CD1c-positive myeloid dendritic cell (primary cell): ENCODE data around the gene CNOT11.
"Not testable (repeated sequence)": the region's sequence is repeated elsewhere in the genome, so short reads cannot be mapped to it uniquely, and the experiment has no call there.

Source experiments
- DNase-seq: peaks from one replicate; pipeline ENCODE4 v3.0.0-alpha.2; 2016; ENCODE audit errors: extremely low spot score

Gene CNOT11

GRCh38 chr2:101245468-101245867 lies 7.2 kb upstream of the CNOT11 start:
- not testable (repeated sequence) for DNase-seq

GRCh38 chr2:101248756-101249155 lies 3.9 kb upstream of the CNOT11 start:
- DNase-seq, result not testable (repeated sequence)

- DNase-seq, result no peak
Measured at GRCh38 chr2:101249826-101250225, 2.9 kb upstream of the CNOT11 start.

- not testable (repeated sequence) for DNase-seq
Measured at GRCh38 chr2:101251246-101251781, 1.4 kb upstream of the CNOT11 start.

GRCh38 chr2:101251844-101252407 lies 760 bp upstream of the CNOT11 start:
- DNase-seq, result peak; percentile 15

GRCh38 chr2:101253013-101253702 lies 472 bp downstream of the CNOT11 start:
- peak; percentile 70 for DNase-seq

- DNase-seq, result no peak
Measured at GRCh38 chr2:101253703-101254450, 1.2 kb downstream of the CNOT11 start.

- DNase-seq, result no peak
Measured at GRCh38 chr2:101255501-101255900, 2.8 kb downstream of the CNOT11 start.

GRCh38 chr2:101256316-101256715 lies 3.6 kb downstream of the CNOT11 start:
- DNase-seq, result peak; percentile 28

GRCh38 chr2:101258804-101259203 lies 6.1 kb downstream of the CNOT11 start:
- DNase-seq, result no peak

- no peak for DNase-seq
Measured at GRCh38 chr2:101262142-101262541, 9.5 kb downstream of the CNOT11 start.

GRCh38 chr2:101263377-101263800 lies 10.7 kb downstream of the CNOT11 start:
- DNase-seq, result no peak

- DNase-seq, result no peak
Measured at GRCh38 chr2:101264360-101264939, 11.8 kb downstream of the CNOT11 start.

- no peak for DNase-seq
Measured at GRCh38 chr2:101265893-101266499, 13.3 kb downstream of the CNOT11 start.

GRCh38 chr2:101267671-101268656 lies 15.3 kb downstream of the CNOT11 start:
- no peak for DNase-seq

GRCh38 chr2:101270700-101271259 lies 18.1 kb downstream of the CNOT11 start:
- no peak for DNase-seq

GRCh38 chr2:101272045-101272784 lies 19.5 kb downstream of the CNOT11 start:
- no peak for DNase-seq

GRCh38 chr2:101273056-101273455 lies 20.4 kb downstream of the CNOT11 start:
- no peak for DNase-seq

- no peak for DNase-seq
Measured at GRCh38 chr2:101274142-101274541, 21.5 kb downstream of the CNOT11 start.

- DNase-seq, result no peak
Measured at GRCh38 chr2:101277111-101277510, 24.4 kb downstream of the CNOT11 start.
